K562 (cell line): Measurements from ENCODE around the gene PSMB2. TPM values are rescaled to one million over a fixed set of nuclear protein-coding genes. Genes with fewer than 3 reads are reported as not detected.
A peak's percentile ranks its signal among the peaks of the same experiment; 100 is the strongest.

Experiments
- CREB3 ChIP-seq: fragments of 450-650 bp; conservative IDR thresholded peaks from 2 replicates; pipeline ENCODE4 v1.6.1; 2016; ENCODE audit warnings: missing genetic modification characterization, low read depth, mild to moderate bottlenecking, missing compliant biosample characterization, moderate library complexity
- CXXC5 ChIP-seq: fragments of 250-450 bp; sonication (Bioruptor Pico); IDR thresholded peaks from 2 replicates; pipeline ENCODE4 v1.8.0; 2022; ENCODE audit warnings: inconsistent platforms, mild to moderate bottlenecking, moderate library complexity
- FOSL1 ChIP-seq: fragments of 200-800 bp; sonication (Bioruptor generic); conservative IDR thresholded peaks from 2 replicates; pipeline ENCODE4 v1.6.1; 2016; ENCODE audit warnings: missing genetic modification characterization, missing compliant biosample characterization
- GMEB1 ChIP-seq: fragments of 250-450 bp; sonication (Bioruptor Pico); IDR thresholded peaks from 2 replicates; pipeline ENCODE4 v1.4.0; 2020; ENCODE audit warnings: mild to moderate bottlenecking
- HCFC1 ChIP-seq: IDR thresholded peaks from 2 replicates; pipeline ENCODE4 v1.6.1; 2012; ENCODE audit warnings: low read depth, low read length, improper control_type of control experiment
- HDAC1 ChIP-seq, 2 experiments: fragments of 450-650 bp; IDR thresholded peaks; 2 replicates each; pipeline ENCODE4 v1.6.1; 2016 to 2017; ENCODE audit warnings: inconsistent platforms in 1 of 2, mild to moderate bottlenecking in 1 of 2, moderate library complexity in 1 of 2
- NKRF ChIP-seq: fragments of 450-650 bp; IDR thresholded peaks from 2 replicates; pipeline ENCODE4 v1.6.1; 2016; ENCODE audit warnings: borderline replicate concordance
- NR3C1 ChIP-seq: sonication (generic); formaldehyde crosslinking; IDR thresholded peaks from 2 replicates; pipeline ENCODE4 v1.8.1; 2022; ENCODE audit warnings: missing genetic modification reagents
- POLR2G ChIP-seq: fragments of 200-400 bp; formaldehyde crosslinking; IDR thresholded peaks from 2 replicates; pipeline ENCODE4 v1.6.1; 2017; ENCODE audit warnings: low read depth, mild to moderate bottlenecking, antibody characterized with exemption, low read length, moderate library complexity
- PTBP1 ChIP-seq: fragments of 200-400 bp; formaldehyde crosslinking; IDR thresholded peaks from 2 replicates; pipeline ENCODE4 v1.6.1; 2017; ENCODE audit warnings: low read depth, low read length
- RBM22 ChIP-seq: fragments of 200-400 bp; formaldehyde crosslinking; IDR thresholded peaks from 2 replicates; pipeline ENCODE4 v1.6.1; 2018; ENCODE audit warnings: low read length, low read depth; ENCODE audit not compliant: poor library complexity, severe bottlenecking
- SREBF2 ChIP-seq: sonication (generic); formaldehyde crosslinking; IDR thresholded peaks from 2 replicates; pipeline ENCODE4 v1.4.0; 2020; ENCODE audit warnings: mild to moderate bottlenecking, missing genetic modification reagents
- TFAP4 ChIP-seq: sonication (generic); formaldehyde crosslinking; IDR thresholded peaks from 2 replicates; pipeline ENCODE4 v1.8.0; 2022; ENCODE audit warnings: missing genetic modification reagents, mild to moderate bottlenecking, moderate library complexity, borderline replicate concordance
- UBTF ChIP-seq, 2 experiments: IDR thresholded peaks; 2 replicates each; pipeline ENCODE4 v1.6.1; 2012; ENCODE audit warnings: improper control_type of control experiment in 2 of 2, low read depth in 2 of 2, low read length in 2 of 2, borderline replicate concordance in 1 of 2
- ZC3H4 ChIP-seq: sonication (generic); formaldehyde crosslinking; IDR thresholded peaks from 2 replicates; pipeline ENCODE4 v1.9.0; 2021; ENCODE audit warnings: missing genetic modification reagents, borderline replicate concordance
- ZNF124 ChIP-seq: sonication (generic); formaldehyde crosslinking; IDR thresholded peaks from 2 replicates; pipeline ENCODE4 v1.8.1; 2022; ENCODE audit warnings: missing genetic modification reagents
- ZNF140 ChIP-seq: fragments of 250-450 bp; sonication (Bioruptor Pico); IDR thresholded peaks from 2 replicates; pipeline ENCODE4 v1.8.0; 2021; ENCODE audit warnings: moderate library complexity, mild to moderate bottlenecking, inconsistent platforms
- ZNF165 ChIP-seq: fragments of 250-450 bp; sonication (Bioruptor Pico); IDR thresholded peaks from 2 replicates; pipeline ENCODE4 v1.4.0; 2020; ENCODE audit warnings: borderline replicate concordance
- ZNF436 ChIP-seq: fragments of 250-450, 450-650 bp; sonication (Bioruptor Pico); formaldehyde crosslinking; IDR thresholded peaks from 2 replicates; pipeline ENCODE4 v1.7.0; 2020; ENCODE audit warnings: mild to moderate bottlenecking
- ZNF444 ChIP-seq: fragments of 250-450 bp; sonication (Bioruptor Pico); IDR thresholded peaks from 2 replicates; pipeline ENCODE4 v1.4.0; 2020; ENCODE audit warnings: mild to moderate bottlenecking, moderate library complexity
- ZNF695 ChIP-seq: fragments of 450-650 bp; formaldehyde crosslinking; IDR thresholded peaks from 2 replicates; pipeline ENCODE4 v1.4.0; 2020; ENCODE audit warnings: mild to moderate bottlenecking, moderate library complexity
- polyA plus RNA-seq, 8 experiments: library from polyadenylated mRNA; depleted of rRNA in 4 of 8; stranded (reverse) in 5 of 8; unstranded in 3 of 8; fragments of >200 nt; fragmentation: Nextera tagmentation in 2 of 8; fragmentation: Illumina TruSeq in 1 of 8; extraction: Ambion mirVana in 2 of 8; extraction: Trizol in 1 of 8; gene quantifications; 2 replicates each; pipeline versions ENCODE4 v1.2.1 to v1.2.3, GENCODE V29; 2011 to 2014; ENCODE audit warnings: inconsistent platforms in 1 of 8, missing spikeins in 1 of 8
- total RNA-seq, 7 experiments: library from RNA; depleted of rRNA in 6 of 7; stranded (reverse); fragments of >200 nt in 6 of 7; fragmentation: Illumina TruSeq in 2 of 7; extraction: Trizol in 2 of 7; gene quantifications; 2 replicates each; pipeline versions ENCODE4 v1.2.1 to v1.2.3, GENCODE V29; 2011 to 2021; ENCODE audit warnings: low replicate concordance in 1 of 7

The PSMB2 gene
- total and polyA plus RNA-seq, 9 of the 15 experiments (the other 6 are each of a cell fraction or from before 2014, with no cell fraction given), result 71.7 to 543 (median 165) TPM

DNA sequence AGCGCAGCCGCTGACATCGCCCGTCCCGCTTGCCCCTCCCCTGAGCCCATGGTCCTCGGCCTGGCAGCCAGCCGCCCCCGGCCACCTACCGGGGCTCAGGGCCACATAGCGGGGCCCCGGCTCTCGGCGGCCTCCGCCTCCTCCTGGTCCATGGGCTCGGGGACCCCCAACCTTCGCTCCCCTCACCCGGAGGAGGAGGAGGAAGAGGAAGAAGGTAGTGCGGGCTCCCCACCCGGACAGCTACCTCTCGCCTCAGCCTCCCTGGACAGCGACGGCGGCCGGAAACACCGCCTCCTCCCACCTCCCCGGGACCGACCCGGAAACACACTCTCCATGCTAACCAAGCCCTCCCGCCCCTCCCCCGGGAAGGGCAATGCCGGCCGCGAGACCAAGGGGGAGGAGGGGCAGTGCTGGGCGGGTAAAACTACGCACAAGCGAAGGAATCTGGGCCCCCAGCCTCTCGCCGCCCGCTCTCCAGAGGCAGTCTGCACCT is 84.2 kb downstream of the PSMB2 start, which contains the start of gene KIAA0319L (continued):
- TF ChIP-seq TFAP4 (peak; percentile 70; the same call in 1 of the 2 replicates), UBTF (IDR thresholded peaks at IDR 0.05; ENCODE audit: borderline replicate concordance in 1 of 2, low read depth in 2 of 2, low read length in 2 of 2) (peak; percentile 70 to 81; a peak in 2 of 4 replicates), ZNF695 (CRISPR knock-in tag) (no peak), POLR2G (no peak; the same call in 1 of the 2 replicates), NR3C1 (no peak), NKRF (peak; percentile 84), RBM22 (peak; percentile 19), CXXC5 (no peak), PTBP1 (no peak), ZNF140 (CRISPR knock-in tag) (no peak), SREBF2 (CRISPR knock-in tag) (no peak), ZNF444 (no peak), HDAC1 (IDR thresholded peaks at IDR 0.05) (peak in 1 of 2 experiments; percentile 87; a peak in 1 of 4 replicates), HCFC1 (no peak), ZC3H4 (CRISPR knock-in tag) (no peak), ZNF124 (CRISPR knock-in tag) (no peak), ZNF165 (CRISPR knock-in tag) (0 out of 2 replicates have a peak, but pooled peaks have one; percentile 52), GMEB1 (CRISPR knock-in tag) (no peak), FOSL1 (tag) (no peak), ZNF436 (CRISPR knock-in tag) (no peak), CREB3 (tag) (no peak)
